Right atrium auricular region (tissue), 2 donors: Measurements from ENCODE around the gene CDH16. TPM values are rescaled to one million over a fixed set of nuclear protein-coding genes. Genes with fewer than 3 reads are reported as not detected.
"Not testable (repeated sequence)": the region's sequence is repeated elsewhere in the genome, so short reads cannot be mapped to it uniquely, and the experiment has no call there.

Experiments used
- DNase-seq: peaks from one replicate; pipeline ENCODE4 v3.0.0-alpha.2; 2019; ENCODE audit warnings: low spot score
- H3K27ac ChIP-seq, 2 donors: fragments of 200-600 bp; sonication (generic); 1 replicate in 1 of 2; 2 replicates in 1 of 2; pipeline ENCODE4 v1.5.1; 2016 to 2019
- H3K27me3 ChIP-seq, 2 donors: fragments of 200-600 bp; sonication (generic); one replicate each; pipeline versions ENCODE4 v1.5.1 to v1.6.0; 2017 to 2019
- H3K36me3 ChIP-seq: fragments of 200-600 bp; sonication (generic); one replicate; pipeline ENCODE4 v1.5.1; 2016
- H3K4me1 ChIP-seq, 2 donors: fragments of 200-600 bp; sonication (generic); one replicate each; pipeline versions ENCODE4 v1.5.1 to v1.6.0; 2017 to 2019
- H3K4me3 ChIP-seq, 2 donors: fragments of 200-600 bp; sonication (generic); 1 replicate in 1 of 2; 2 replicates in 1 of 2; pipeline ENCODE4 v1.5.1; 2017 to 2019; ENCODE audit warnings: mild to moderate bottlenecking in 1 of 2, moderate library complexity in 1 of 2
- H3K9me3 ChIP-seq, 2 donors: fragments of 200-600 bp; sonication (generic); one replicate each; pipeline ENCODE4 v1.5.1; 2019
- CTCF ChIP-seq, 2 donors: fragments of 200-600 bp; sonication (generic); IDR thresholded peaks; one replicate each; pipeline ENCODE4 v1.5.1; 2019; ENCODE audit warnings: antibody characterized with exemption in 2 of 2
- total RNA-seq, 2 donors: library from RNA; depleted of rRNA; stranded (reverse); fragments of >200 nt; gene quantifications; one replicate each; pipeline ENCODE4 v1.1.0, GENCODE V29; 2016

CDH16 gene
- total RNA-seq, 2 donors from 2014 or later, result 0.79 to 1.4 TPM

- H3K4me1 ChIP-seq, result peaks cover 0 to 23% of the 10 kb centered on the region in 2 donors
- no peaks in the 10 kb centered on the region for H3K9me3 ChIP-seq
- no peak overlapping the region for H3K27ac ChIP-seq
- H3K27me3 ChIP-seq, result no peaks in the 10 kb centered on the region
- no peak for TF ChIP-seq CTCF (IDR thresholded peaks at IDR 0.05)
- H3K36me3 ChIP-seq, result peaks cover 8% of the 10 kb centered on the region
- DNase-seq, result no peak
- peak overlapping the region; percentile 31 to 56 for H3K4me3 ChIP-seq
These were observed 29.6 kb upstream of the CDH16 start for GRCh38 chr16:66948134-66948836.

DNA sequence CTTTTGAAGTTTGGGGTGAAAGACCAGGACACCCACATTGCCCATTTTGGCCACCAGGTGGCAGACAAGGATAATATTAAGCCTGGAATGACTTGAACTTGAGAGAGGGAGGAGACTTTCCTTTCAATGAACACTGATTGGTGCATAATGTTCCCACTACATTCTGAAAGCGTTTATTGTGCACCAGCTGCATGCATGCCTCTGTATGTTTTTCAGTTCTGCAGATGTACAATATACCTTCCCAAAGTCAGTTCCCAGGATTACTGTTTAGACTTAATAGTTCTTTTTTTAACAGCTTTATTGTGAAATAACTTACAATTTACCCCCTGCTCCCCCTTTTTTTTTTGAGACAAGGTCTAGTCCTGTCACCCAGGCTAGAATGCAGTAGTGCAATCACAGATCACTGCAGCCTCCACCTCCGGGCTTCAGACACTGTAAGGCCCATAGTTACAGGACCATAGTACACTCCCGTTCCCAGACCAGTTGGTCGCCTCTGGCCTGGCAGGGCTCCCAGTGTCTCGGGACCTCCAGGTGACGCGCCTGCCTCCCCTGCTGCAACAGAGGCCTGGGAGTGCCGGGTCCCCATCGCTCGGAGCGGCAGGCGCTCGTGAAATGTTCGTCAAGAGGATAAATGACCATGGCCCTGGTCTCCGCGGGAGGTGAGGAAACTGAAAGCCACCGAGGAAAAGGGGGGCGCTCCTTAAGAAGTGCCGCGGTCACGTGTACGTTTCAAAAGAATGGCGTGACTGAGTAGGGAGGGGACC lies 28.8 kb upstream of the CDH16 start:
- H3K27me3 ChIP-seq, result no peaks in the 10 kb centered on the region
- DNase-seq, result peak; percentile 89
- TF ChIP-seq CTCF (IDR thresholded peaks at IDR 0.05), result peak; percentile 83 to 93
- H3K27ac ChIP-seq, result no peak overlapping the region
- H3K4me3 ChIP-seq, result peak overlapping the region; percentile 31 to 56
- no peaks in the 10 kb centered on the region for H3K9me3 ChIP-seq
- H3K36me3 ChIP-seq, result peaks cover 16% of the 10 kb centered on the region
- peaks cover 0 to 23% of the 10 kb centered on the region in 2 donors for H3K4me1 ChIP-seq

DNA sequence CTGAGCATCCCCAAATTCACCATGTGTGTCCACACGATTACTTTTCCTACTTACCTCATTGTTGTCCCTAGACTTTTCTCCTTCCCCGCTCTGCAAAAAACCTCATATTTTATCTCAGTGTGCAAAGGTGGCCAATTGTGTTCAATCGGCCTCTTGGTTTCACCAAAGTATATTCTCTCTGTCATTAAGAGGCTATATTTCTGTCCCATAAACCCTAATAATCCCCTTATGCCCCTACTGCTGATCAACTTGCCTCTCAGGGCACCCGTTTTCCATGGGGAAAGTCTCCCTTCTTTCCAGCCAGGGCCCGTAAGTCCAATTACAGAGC lies 28.3 kb upstream of the CDH16 start:
- Histone ChIP-seq H3K4me1 (peaks cover 0 to 23% of the 10 kb centered on the region in 2 donors), H3K36me3 (peaks cover 22% of the 10 kb centered on the region), H3K4me3 (no peak overlapping the region), H3K27ac (no peak overlapping the region), H3K27me3 (no peaks in the 10 kb centered on the region), H3K9me3 (no peaks in the 10 kb centered on the region)
- no peak for TF ChIP-seq CTCF (IDR thresholded peaks at IDR 0.05)
- no peak for DNase-seq

- H3K9me3 ChIP-seq, result no peaks in the 10 kb centered on the region
- no peak for TF ChIP-seq CTCF (IDR thresholded peaks at IDR 0.05)
- H3K36me3 ChIP-seq, result peaks cover 26% of the 10 kb centered on the region
- DNase-seq, result no peak
- H3K27ac ChIP-seq, result no peak overlapping the region
- no peaks in the 10 kb centered on the region for H3K27me3 ChIP-seq
- no peak overlapping the region for H3K4me3 ChIP-seq
- H3K4me1 ChIP-seq, result peaks cover 0 to 23% of the 10 kb centered on the region in 2 donors
These were observed 27.9 kb upstream of the CDH16 start for GRCh38 chr16:66946541-66946940.

DNA sequence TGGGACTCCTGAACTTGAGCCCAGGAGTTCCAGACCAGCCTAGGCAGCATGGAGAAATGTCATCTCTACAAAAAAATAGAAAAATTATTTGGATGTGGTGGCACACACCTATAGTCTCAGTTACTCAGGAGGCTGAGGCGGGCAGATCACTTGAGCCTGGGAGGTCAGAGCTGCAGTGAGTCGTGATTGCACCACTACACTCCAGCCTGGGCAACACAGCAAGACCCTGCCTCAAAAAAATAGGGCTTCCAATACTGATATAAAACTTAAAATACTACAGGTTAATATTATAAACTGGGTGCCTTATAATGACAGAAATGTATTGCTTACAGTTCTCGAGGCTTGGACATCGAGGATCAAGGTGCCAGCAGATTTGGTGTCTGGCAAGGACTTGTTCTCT lies 27.3 kb upstream of the CDH16 start:
- Histone ChIP-seq H3K4me1 (peaks cover 0 to 23% of the 10 kb centered on the region in 2 donors), H3K27ac (no peak overlapping the region), H3K4me3 (no peak overlapping the region), H3K36me3 (peaks cover 32% of the 10 kb centered on the region), H3K9me3 (no peaks in the 10 kb centered on the region), H3K27me3 (no peaks in the 10 kb centered on the region)
- no peak for TF ChIP-seq CTCF (IDR thresholded peaks at IDR 0.05)
- DNase-seq, result no peak

- not testable (repeated sequence) for H3K4me3 ChIP-seq, H3K9me3 ChIP-seq, H3K27me3 ChIP-seq, H3K27ac ChIP-seq, DNase-seq
- Histone ChIP-seq H3K36me3 (peaks cover 41% of the 10 kb centered on the region), H3K4me1 (peaks cover 0 to 23% of the 10 kb centered on the region in 2 donors)
These were observed 26.3 kb upstream of the CDH16 start for GRCh38 chr16:66944971-66945370.
